ENCODE data around the gene RNU7-1.

Gene RNU7-1

GRCh38 chr12:6964605-6965025 is 21.0 kb downstream of the RNU7-1 start:
- TF ChIP-seq ZNF274 (IDR thresholded peaks at IDR 0.05; ENCODE audit: low read depth, low read length) = no peak
- H3K4me3 ChIP-seq (ENCODE audit: low read length) = no peak overlapping the region

- H3K4me3 ChIP-seq (ENCODE audit: low read length) = no peak overlapping the region
- TF ChIP-seq ZNF274 (IDR thresholded peaks at IDR 0.05; ENCODE audit: low read depth, low read length) = no peak
Measured at GRCh38 chr12:6965026-6965661, 21.5 kb downstream of the RNU7-1 start.

GRCh38 chr12:6965714-6966113 is 22.1 kb downstream of the RNU7-1 start:
- TF ChIP-seq ZNF274 (IDR thresholded peaks at IDR 0.05; ENCODE audit: low read depth, low read length) = no peak
- H3K4me3 ChIP-seq (ENCODE audit: low read length) = no peak overlapping the region

- no peak for TF ChIP-seq ZNF274 (IDR thresholded peaks at IDR 0.05; ENCODE audit: low read depth, low read length)
- no peak overlapping the region for H3K4me3 ChIP-seq (ENCODE audit: low read length)
Measured at GRCh38 chr12:6966351-6966750, 22.7 kb downstream of the RNU7-1 start.

- no peak for TF ChIP-seq ZNF274 (IDR thresholded peaks at IDR 0.05; ENCODE audit: low read depth, low read length)
- H3K4me3 ChIP-seq (ENCODE audit: low read length) = no peak overlapping the region
Measured at GRCh38 chr12:6967651-6968100, 24.1 kb downstream of the RNU7-1 start.

- TF ChIP-seq ZNF274 (IDR thresholded peaks at IDR 0.05; ENCODE audit: low read depth, low read length) = no peak
- no peak overlapping the region; the same call in 1 of the 2 replicates for H3K4me3 ChIP-seq (ENCODE audit: low read length)
Measured at GRCh38 chr12:6968426-6968825, 24.8 kb downstream of the RNU7-1 start.

GRCh38 chr12:6970096-6970527 is 26.5 kb downstream of the RNU7-1 start:
- TF ChIP-seq ZNF274 (IDR thresholded peaks at IDR 0.05; ENCODE audit: low read depth, low read length) = no peak
- peak overlapping the region; percentile 93 for H3K4me3 ChIP-seq (ENCODE audit: low read length)

- TF ChIP-seq ZNF274 (IDR thresholded peaks at IDR 0.05; ENCODE audit: low read depth, low read length) = no peak
- no peak overlapping the region for H3K4me3 ChIP-seq (ENCODE audit: low read length)
Measured at GRCh38 chr12:6974180-6974579, 30.6 kb downstream of the RNU7-1 start.

GRCh38 chr12:6975297-6976032 is 31.8 kb downstream of the RNU7-1 start:
- H3K4me3 ChIP-seq (ENCODE audit: low read length) = no peak overlapping the region
- TF ChIP-seq ZNF274 (IDR thresholded peaks at IDR 0.05; ENCODE audit: low read depth, low read length) = no peak

- TF ChIP-seq ZNF274 (IDR thresholded peaks at IDR 0.05; ENCODE audit: low read depth, low read length) = no peak
- no peak overlapping the region for H3K4me3 ChIP-seq (ENCODE audit: low read length)
Measured at GRCh38 chr12:6977653-6978052, 34.0 kb downstream of the RNU7-1 start.

GRCh38 chr12:6978188-6978587 is 34.6 kb downstream of the RNU7-1 start:
- TF ChIP-seq ZNF274 (IDR thresholded peaks at IDR 0.05; ENCODE audit: low read depth, low read length) = no peak
- H3K4me3 ChIP-seq (ENCODE audit: low read length) = no peak overlapping the region

GRCh38 chr12:6978611-6979011 is 35.0 kb downstream of the RNU7-1 start:
- no peak for TF ChIP-seq ZNF274 (IDR thresholded peaks at IDR 0.05; ENCODE audit: low read depth, low read length)
- no peak overlapping the region for H3K4me3 ChIP-seq (ENCODE audit: low read length)

- TF ChIP-seq ZNF274 (IDR thresholded peaks at IDR 0.05; ENCODE audit: low read depth, low read length) = no peak
- H3K4me3 ChIP-seq (ENCODE audit: low read length) = no peak overlapping the region
Measured at GRCh38 chr12:6979021-6979420, 35.4 kb downstream of the RNU7-1 start.

GRCh38 chr12:6979453-6979852 is 35.8 kb downstream of the RNU7-1 start:
- H3K4me3 ChIP-seq (ENCODE audit: low read length) = no peak overlapping the region
- no peak for TF ChIP-seq ZNF274 (IDR thresholded peaks at IDR 0.05; ENCODE audit: low read depth, low read length)

GRCh38 chr12:6980075-6980474 is 36.5 kb downstream of the RNU7-1 start:
- no peak for TF ChIP-seq ZNF274 (IDR thresholded peaks at IDR 0.05; ENCODE audit: low read depth, low read length)
- H3K4me3 ChIP-seq (ENCODE audit: low read length) = no peak overlapping the region
